ENCODE data around the gene CSRP2. TPM values are rescaled to one million over a fixed set of nuclear protein-coding genes. Genes with fewer than 3 reads are reported as not detected.

CSRP2 gene
- total and polyA plus RNA-seq, 8 donors: 3.1 to 20.0 (median 7.6) TPM

GRCh38 chr12:76866151-76866567 lies 12.7 kb downstream of the CSRP2 start:
- H3K36me3 ChIP-seq: no peaks in the 10 kb centered on the region
- no peak for FAIRE-seq
- H3K27me3 ChIP-seq: no peaks in the 10 kb centered on the region
- ATAC-seq: no peak
- H3K4me1 ChIP-seq: no peaks in the 10 kb centered on the region
- no peak overlapping the region for H3K27ac ChIP-seq
- no peak overlapping the region for H3K4me3 ChIP-seq
- intact Hi-C loops (cut with DNase I): no loop called here
- no peak for TF ChIP-seq CTCF (IDR thresholded peaks at IDR 0.05)
- 85 to 91% methylated on average over 8 of the region's 8 CpGs for WGBS, 2 donors
- H3K9me3 ChIP-seq: no peaks in the 10 kb centered on the region
- DNase-seq: no peak

GRCh38 chr12:76864791-76865400 lies 13.9 kb downstream of the CSRP2 start:
- 65 to 71% methylated on average over 2 of the region's 2 CpGs for WGBS, 2 donors
- Histone ChIP-seq H3K4me3 (no peak overlapping the region), H3K9me3 (no peaks in the 10 kb centered on the region), H3K27me3 (no peaks in the 10 kb centered on the region), H3K4me1 (no peaks in the 10 kb centered on the region), H3K36me3 (no peaks in the 10 kb centered on the region), H3K27ac (no peak overlapping the region)
- no peak for TF ChIP-seq CTCF (IDR thresholded peaks at IDR 0.05)
- DNase-seq (no peak), FAIRE-seq (no peak), ATAC-seq (no peak)
- intact Hi-C loops (cut with DNase I): no loop called here

- Histone ChIP-seq H3K27ac (no peak overlapping the region), H3K4me3 (no peak overlapping the region), H3K27me3 (no peaks in the 10 kb centered on the region), H3K36me3 (no peaks in the 10 kb centered on the region), H3K4me1 (no peaks in the 10 kb centered on the region), H3K9me3 (no peaks in the 10 kb centered on the region)
- intact Hi-C loops (cut with DNase I): no loop called here
- FAIRE-seq: no peak
- 67 to 79% methylated on average over 4 of the region's 4 CpGs for WGBS, 2 donors
- ATAC-seq: no peak
- TF ChIP-seq CTCF (IDR thresholded peaks at IDR 0.05): no peak
- DNase-seq: no peak
Measured at GRCh38 chr12:76863837-76864236, 15.0 kb downstream of the CSRP2 start.

GRCh38 chr12:76863005-76863670 lies 15.7 kb downstream of the CSRP2 start:
- no peak for TF ChIP-seq CTCF (IDR thresholded peaks at IDR 0.05)
- intact Hi-C loops (cut with DNase I): no loop called here
- no peaks in the 10 kb centered on the region for H3K27me3 ChIP-seq
- DNase-seq (no peak), ATAC-seq (no peak), FAIRE-seq (no peak)
- H3K9me3 ChIP-seq: no peaks in the 10 kb centered on the region
- no peak overlapping the region for H3K4me3 ChIP-seq
- no peak overlapping the region for H3K27ac ChIP-seq
- WGBS, 2 donors: 90% methylated on average over 12 of the region's 12 CpGs
- no peaks in the 10 kb centered on the region for H3K36me3 ChIP-seq
- H3K4me1 ChIP-seq: no peaks in the 10 kb centered on the region

- H3K9me3 ChIP-seq: no peaks in the 10 kb centered on the region
- H3K36me3 ChIP-seq: no peaks in the 10 kb centered on the region
- TF ChIP-seq CTCF (IDR thresholded peaks at IDR 0.05): no peak
- H3K4me3 ChIP-seq: no peak overlapping the region
- H3K4me1 ChIP-seq: no peaks in the 10 kb centered on the region
- WGBS, 2 donors: 61 to 77% methylated on average over 3 of the region's 3 CpGs
- H3K27ac ChIP-seq: no peak overlapping the region
- ATAC-seq: peak in 2 of 4 donors; percentile 21 to 42
- FAIRE-seq: no peak
- no peak for DNase-seq
- intact Hi-C loops (cut with DNase I): no loop called here
- H3K27me3 ChIP-seq: no peaks in the 10 kb centered on the region
Measured at GRCh38 chr12:76860256-76860655, 18.6 kb downstream of the CSRP2 start.

Data from pancreas (tissue), 10 donors.